ENCODE results near the gene MAPK14.

DNA sequence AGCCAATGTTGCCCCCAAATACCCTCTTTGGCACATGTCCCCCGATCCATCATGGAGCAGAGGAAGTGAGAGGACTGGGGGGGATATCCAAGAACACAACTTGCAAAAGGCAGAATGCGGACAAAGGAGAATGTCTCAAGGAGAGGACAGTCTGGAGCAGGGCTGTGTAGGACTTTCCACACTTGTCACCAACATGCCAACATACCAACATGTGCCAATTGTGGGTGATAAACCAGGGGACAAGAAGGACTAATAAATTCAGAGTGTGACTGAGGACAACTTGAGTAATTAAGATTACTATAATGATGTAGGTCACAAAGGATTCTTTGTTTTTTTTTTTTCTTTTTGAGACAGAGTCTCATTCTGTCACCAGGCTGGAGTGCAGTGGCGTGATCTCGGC, 11.9 kb upstream of the MAPK14 start:
- TF ChIP-seq, protein P1, sequence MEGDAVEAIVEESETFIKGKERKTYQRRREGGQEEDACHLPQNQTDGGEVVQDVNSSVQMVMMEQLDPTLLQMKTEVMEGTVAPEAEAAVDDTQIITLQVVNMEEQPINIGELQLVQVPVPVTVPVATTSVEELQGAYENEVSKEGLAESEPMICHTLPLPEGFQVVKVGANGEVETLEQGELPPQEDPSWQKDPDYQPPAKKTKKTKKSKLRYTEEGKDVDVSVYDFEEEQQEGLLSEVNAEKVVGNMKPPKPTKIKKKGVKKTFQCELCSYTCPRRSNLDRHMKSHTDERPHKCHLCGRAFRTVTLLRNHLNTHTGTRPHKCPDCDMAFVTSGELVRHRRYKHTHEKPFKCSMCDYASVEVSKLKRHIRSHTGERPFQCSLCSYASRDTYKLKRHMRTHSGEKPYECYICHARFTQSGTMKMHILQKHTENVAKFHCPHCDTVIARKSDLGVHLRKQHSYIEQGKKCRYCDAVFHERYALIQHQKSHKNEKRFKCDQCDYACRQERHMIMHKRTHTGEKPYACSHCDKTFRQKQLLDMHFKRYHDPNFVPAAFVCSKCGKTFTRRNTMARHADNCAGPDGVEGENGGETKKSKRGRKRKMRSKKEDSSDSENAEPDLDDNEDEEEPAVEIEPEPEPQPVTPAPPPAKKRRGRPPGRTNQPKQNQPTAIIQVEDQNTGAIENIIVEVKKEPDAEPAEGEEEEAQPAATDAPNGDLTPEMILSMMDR (conservative IDR thresholded peaks at IDR 0.05 in 1 of 2, IDR thresholded peaks at IDR 0.05 in 1 of 2; ENCODE audit: low read depth in 1 of 2, low read length in 2 of 2): no peak
- no peak for TF ChIP-seq EZH2 (IDR thresholded peaks at IDR 0.05; ENCODE audit: low read length, missing control alignments)

Measured in fibroblast of lung (primary cell).